ENCODE results near the gene RBPJ. TPM values are rescaled to one million over a fixed set of nuclear protein-coding genes. Genes with fewer than 3 reads are reported as not detected.

RBPJ gene
- total and polyA plus RNA-seq, 2 of the 8 experiments (the other 6 are each of a cell fraction or from before 2014, with no cell fraction given) = 65.5 to 217 TPM

DNA sequence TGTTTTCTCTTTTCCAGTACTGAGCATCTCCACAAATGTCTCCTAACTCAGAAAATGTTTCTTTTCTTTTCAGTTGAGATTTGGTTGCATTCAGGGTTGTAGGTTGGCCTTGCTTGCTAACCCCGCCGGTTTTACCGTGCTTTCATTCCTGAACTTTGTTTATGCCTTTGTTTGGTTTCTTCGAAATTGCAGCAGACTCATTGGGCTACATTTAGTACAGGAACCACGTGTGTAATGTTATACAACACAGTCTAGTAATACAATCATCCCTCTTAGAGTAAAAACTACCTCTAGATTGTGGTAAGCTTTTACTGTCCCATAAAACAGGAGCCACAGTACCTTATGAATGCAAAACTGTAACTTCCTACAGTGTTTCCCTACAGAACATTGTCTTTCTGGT is 111.6 kb downstream of the RBPJ start:
- no peaks in the 10 kb centered on the region for H4K20me1 ChIP-seq (replicated peaks in 1 of 2; ENCODE audit: control insufficient read depth in 1 of 2, insufficient read depth in 2 of 2, low read length in 2 of 2)
- no peaks in the 10 kb centered on the region for H3K23me2 ChIP-seq (ENCODE audit: low read depth, low read length)
- ChIA-PET CTCF (ENCODE audit: partially characterized antibody) (no interaction called here), POLR2A (ENCODE audit: partially characterized antibody) (no interaction called here)
- peaks cover 2 to 64% (median 28%) of the 10 kb centered on the region in 4 experiments for H3K36me3 ChIP-seq (ENCODE audit: control insufficient read depth in 2 of 4, insufficient read depth in 4 of 4, low read length in 3 of 4)
- no peak overlapping the region for H3K4me2 ChIP-seq (ENCODE audit: insufficient read depth in 1 of 2, low read depth in 2 of 2, low read length in 2 of 2)
- H2BK12ac ChIP-seq (ENCODE audit: low read depth, low read length) = no peak overlapping the region
- H3K27me3 ChIP-seq (replicated peaks in 1 of 4; ENCODE audit: control insufficient read depth in 3 of 4, extremely low read depth in 1 of 4, insufficient read depth in 3 of 4, low read length in 3 of 4) = no peaks in the 10 kb centered on the region
- H4K8ac ChIP-seq (ENCODE audit: extremely low read depth, insufficient read depth, low read length) = no peak overlapping the region
- H3K4me1 ChIP-seq (replicated peaks in 1 of 4; ENCODE audit: control insufficient read depth in 3 of 4, insufficient read depth in 4 of 4, low read length in 3 of 4) = no peaks in the 10 kb centered on the region
- no peak overlapping the region for H2BK15ac ChIP-seq (ENCODE audit: low read length)
- H4K5ac ChIP-seq (ENCODE audit: insufficient read length, low read depth, low read length) = no peak overlapping the region
- no peak overlapping the region for H3K56ac ChIP-seq (replicated peaks; ENCODE audit: insufficient read length, low read depth, low read length)
- no peak overlapping the region for H2AFZ ChIP-seq (ENCODE audit: low read length)
- H2BK120ac ChIP-seq (replicated peaks; ENCODE audit: low read depth, low read length) = no peak overlapping the region
- H3K23ac ChIP-seq (ENCODE audit: insufficient read length) = no peak overlapping the region
- no peak overlapping the region for H3K27ac ChIP-seq (ENCODE audit: low read depth, low read length)
- DNase-seq (ENCODE audit: low read depth in 1 of 2, low spot score in 2 of 2) = no peak
- H2BK20ac ChIP-seq (ENCODE audit: low read length) = no peak overlapping the region
- H3K4me3 ChIP-seq (ENCODE audit: extremely low read depth in 1 of 4, insufficient read depth in 2 of 4, low read depth in 3 of 4, low read length in 4 of 4) = no peak overlapping the region
- H3K4ac ChIP-seq (replicated peaks; ENCODE audit: insufficient read length, low read depth, low read length) = no peak overlapping the region
- H3K18ac ChIP-seq (ENCODE audit: extremely low read depth, low read length) = no peak overlapping the region
- no peak overlapping the region for H3K14ac ChIP-seq (ENCODE audit: insufficient read length)
- H4K91ac ChIP-seq (replicated peaks; ENCODE audit: insufficient read length, low read length) = no peak overlapping the region
- H3K9ac ChIP-seq (replicated peaks in 1 of 4; ENCODE audit: extremely low read depth in 1 of 4, low read depth in 3 of 4, low read length in 3 of 4) = no peak overlapping the region
- WGBS, 2 experiments (ENCODE audit: extremely low coverage in 1 of 2, insufficient coverage in 1 of 2, insufficient read length in 1 of 2, insufficient replicate concordance in 2 of 2, low coverage in 1 of 2, low lambda C conversion rate in 2 of 2, missing lambda C conversion rate in 1 of 2) = 93% methylated on average over 5 of the region's 5 CpGs; no CpG with 5 or more reads in 1 of the 2 experiments
- H3K9me3 ChIP-seq (ENCODE audit: insufficient read depth in 2 of 2, low read depth in 1 of 2, low read length in 1 of 2) = no peaks in the 10 kb centered on the region
- FAIRE-seq = no peak
- H3K79me2 ChIP-seq (ENCODE audit: control insufficient read depth in 1 of 2, insufficient read depth in 2 of 2, low read length in 2 of 2) = no peaks in the 10 kb centered on the region
- H2AK5ac ChIP-seq (ENCODE audit: low read depth, low read length) = no peak overlapping the region
- no peaks in the 10 kb centered on the region for H3K79me1 ChIP-seq (ENCODE audit: low read depth, low read length)
- no peak overlapping the region for H2BK5ac ChIP-seq (ENCODE audit: low read depth, low read length)
- TF ChIP-seq POLR2A (IDR thresholded peaks at IDR 0.05; ENCODE audit: control extremely low read depth in 1 of 2, low read depth in 2 of 2, low read length in 2 of 2) = no peak
- no peak for TF ChIP-seq CTBP2 (IDR thresholded peaks at IDR 0.05; ENCODE audit: borderline replicate concordance, insufficient read depth, insufficient read length, low read length)
- no peak for TF ChIP-seq CHD2 (IDR thresholded peaks at IDR 0.05; ENCODE audit: low read length)
- TF ChIP-seq BCL11A (IDR thresholded peaks at IDR 0.05; ENCODE audit: low read depth in 2 of 2, low read length in 2 of 2) = no peak
- no peak for TF ChIP-seq TAF1 (IDR thresholded peaks at IDR 0.05; ENCODE audit: low read depth, low read length)
- TF ChIP-seq SP1 (IDR thresholded peaks at IDR 0.05; ENCODE audit: low read depth, low read length) = no peak
- TF ChIP-seq TBP (IDR thresholded peaks at IDR 0.05; ENCODE audit: low read depth, low read length) = no peak
- no peak for TF ChIP-seq HDAC6 (IDR thresholded peaks at IDR 0.05; ENCODE audit: low read depth, low read length)
- TF ChIP-seq BRCA1 (IDR thresholded peaks at IDR 0.05; ENCODE audit: low read depth, low read length) = no peak
- TF ChIP-seq RBBP5 (IDR thresholded peaks at IDR 0.05; ENCODE audit: borderline replicate concordance, low read depth, low read length) = no peak
- no peak for TF ChIP-seq ASH2L (IDR thresholded peaks at IDR 0.05; ENCODE audit: low read length)
- TF ChIP-seq RXRA (IDR thresholded peaks at IDR 0.05; ENCODE audit: insufficient read depth, low read depth, low read length) = no peak
- no peak for TF ChIP-seq YY1 (IDR thresholded peaks at IDR 0.05; ENCODE audit: low read depth, low read length)
- TF ChIP-seq SP2 (IDR thresholded peaks at IDR 0.05; ENCODE audit: low read length) = no peak
- TF ChIP-seq, protein P1, sequence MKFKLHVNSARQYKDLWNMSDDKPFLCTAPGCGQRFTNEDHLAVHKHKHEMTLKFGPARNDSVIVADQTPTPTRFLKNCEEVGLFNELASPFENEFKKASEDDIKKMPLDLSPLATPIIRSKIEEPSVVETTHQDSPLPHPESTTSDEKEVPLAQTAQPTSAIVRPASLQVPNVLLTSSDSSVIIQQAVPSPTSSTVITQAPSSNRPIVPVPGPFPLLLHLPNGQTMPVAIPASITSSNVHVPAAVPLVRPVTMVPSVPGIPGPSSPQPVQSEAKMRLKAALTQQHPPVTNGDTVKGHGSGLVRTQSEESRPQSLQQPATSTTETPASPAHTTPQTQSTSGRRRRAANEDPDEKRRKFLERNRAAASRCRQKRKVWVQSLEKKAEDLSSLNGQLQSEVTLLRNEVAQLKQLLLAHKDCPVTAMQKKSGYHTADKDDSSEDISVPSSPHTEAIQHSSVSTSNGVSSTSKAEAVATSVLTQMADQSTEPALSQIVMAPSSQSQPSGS (IDR thresholded peaks at IDR 0.05; ENCODE audit: low read length) = no peak

Measured in H1 (cell line).